Upper lobe of right lung (tissue), 1 donor: ENCODE measurements around the gene ITSN2. TPM values are rescaled to one million over a fixed set of nuclear protein-coding genes. Genes with fewer than 3 reads are reported as not detected.
"Not testable (repeated sequence)": the region's sequence is repeated elsewhere in the genome, so short reads cannot be mapped to it uniquely, and the experiment has no call there.

Experiments used
- ATAC-seq: fragments of 200-7000 bp; cut with Tn5 transposase; one replicate; pipeline ENCODE4 v1.9.1; 2020; ENCODE audit warnings: mild to moderate bottlenecking, moderate library complexity
- DNase-seq: peaks from one replicate; pipeline ENCODE4 v3.0.0-alpha.2; 2020
- H3K27ac ChIP-seq: fragments of 200-600 bp; one replicate; pipeline ENCODE4 v1.8.0; 2022
- H3K27me3 ChIP-seq: fragments of 200-600 bp; one replicate; pipeline ENCODE4 v1.8.0; 2022; ENCODE audit warnings: mild to moderate bottlenecking
- H3K36me3 ChIP-seq: fragments of 200-600 bp; one replicate; pipeline ENCODE4 v1.8.0; 2022
- H3K4me1 ChIP-seq: fragments of 200-600 bp; one replicate; pipeline ENCODE4 v1.8.0; 2022
- H3K4me3 ChIP-seq: fragments of 200-600 bp; one replicate; pipeline ENCODE4 v1.8.0; 2022; ENCODE audit warnings: mild to moderate bottlenecking
- H3K9me3 ChIP-seq: fragments of 200-600 bp; one replicate; pipeline ENCODE4 v1.8.0; 2022
- intact Hi-C: fragments of 100-400 bp; cut with DNase I; formaldehyde crosslinking; loops from one replicate; pipeline ENCODE4 v1.11.0; 2022
- total RNA-seq: library from RNA; stranded (reverse); fragmentation: NEBNext Ultra II Directional; extraction: Animal tissue kit (Norgen Biotek cat#: 25700); gene quantifications from one replicate; pipeline ENCODE4 v1.2.1, GENCODE V29; 2021
- TF ChIP-seq, protein P1 (sequence below): fragments of 200-600 bp; IDR thresholded peaks from one replicate; pipeline ENCODE4 v1.8.0; 2022; ENCODE audit warnings: antibody characterized with exemption
- donor health status: DM: no; HTN: yes; CAD: no; lungs with severe emphysema.

The ITSN2 gene
- total RNA-seq, 1 donor from 2014 or later, result 104 TPM

DNA sequence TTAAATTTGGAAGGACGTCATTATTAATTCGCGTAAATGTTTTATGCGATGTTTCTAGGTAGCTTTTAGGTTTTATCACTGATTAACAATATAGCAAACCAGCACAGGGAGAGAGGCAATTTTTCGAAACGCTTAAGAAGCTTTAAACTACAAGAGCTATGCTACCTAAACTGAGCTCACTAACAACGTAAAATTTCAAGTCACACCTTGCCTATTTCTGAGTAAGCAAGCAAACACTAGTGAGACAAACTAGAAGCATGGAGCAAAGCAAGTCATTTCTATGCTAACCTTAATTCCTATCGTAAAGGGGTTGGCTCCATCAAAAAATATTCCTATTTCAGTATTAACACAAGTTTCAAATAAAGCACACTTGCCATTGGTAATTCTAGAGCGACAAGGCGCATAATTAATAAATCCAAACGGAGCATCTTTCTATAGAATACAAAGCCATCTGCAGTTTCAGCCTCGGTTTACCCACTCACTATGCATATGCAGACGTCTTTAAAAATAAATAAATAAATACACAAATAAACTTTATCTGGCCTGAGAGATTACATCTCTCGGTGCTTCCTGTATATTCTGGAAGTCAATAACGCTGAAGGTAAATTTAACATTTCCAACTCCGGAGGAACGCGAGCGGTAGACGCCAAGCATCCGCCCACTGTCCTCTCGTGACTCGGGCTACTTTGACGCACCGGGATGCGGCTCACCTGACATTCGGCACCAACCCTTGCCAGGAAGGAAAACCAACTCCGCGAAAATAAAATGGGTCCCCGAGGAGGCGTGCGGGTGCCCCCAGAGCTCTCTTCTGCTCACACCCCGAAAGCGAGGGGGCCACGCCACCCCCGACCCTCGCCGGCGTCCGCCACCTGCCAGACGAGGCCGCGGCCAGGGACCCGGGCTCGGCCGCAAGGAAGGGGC is 947 bp downstream of the ITSN2 start:
- H3K9me3 ChIP-seq, result no peaks in the 10 kb centered on the region
- intact Hi-C loops, result no loop called here
- peak; percentile 24 for ATAC-seq
- H3K36me3 ChIP-seq, result no peaks in the 10 kb centered on the region
- TF ChIP-seq, protein P1, sequence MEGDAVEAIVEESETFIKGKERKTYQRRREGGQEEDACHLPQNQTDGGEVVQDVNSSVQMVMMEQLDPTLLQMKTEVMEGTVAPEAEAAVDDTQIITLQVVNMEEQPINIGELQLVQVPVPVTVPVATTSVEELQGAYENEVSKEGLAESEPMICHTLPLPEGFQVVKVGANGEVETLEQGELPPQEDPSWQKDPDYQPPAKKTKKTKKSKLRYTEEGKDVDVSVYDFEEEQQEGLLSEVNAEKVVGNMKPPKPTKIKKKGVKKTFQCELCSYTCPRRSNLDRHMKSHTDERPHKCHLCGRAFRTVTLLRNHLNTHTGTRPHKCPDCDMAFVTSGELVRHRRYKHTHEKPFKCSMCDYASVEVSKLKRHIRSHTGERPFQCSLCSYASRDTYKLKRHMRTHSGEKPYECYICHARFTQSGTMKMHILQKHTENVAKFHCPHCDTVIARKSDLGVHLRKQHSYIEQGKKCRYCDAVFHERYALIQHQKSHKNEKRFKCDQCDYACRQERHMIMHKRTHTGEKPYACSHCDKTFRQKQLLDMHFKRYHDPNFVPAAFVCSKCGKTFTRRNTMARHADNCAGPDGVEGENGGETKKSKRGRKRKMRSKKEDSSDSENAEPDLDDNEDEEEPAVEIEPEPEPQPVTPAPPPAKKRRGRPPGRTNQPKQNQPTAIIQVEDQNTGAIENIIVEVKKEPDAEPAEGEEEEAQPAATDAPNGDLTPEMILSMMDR, result no peak
- H3K27ac ChIP-seq, result peak overlapping the region; percentile 97
- peak; percentile 80 for DNase-seq
- peaks cover 29% of the 10 kb centered on the region for H3K4me1 ChIP-seq
- peak overlapping the region; percentile 95 for H3K4me3 ChIP-seq
- H3K27me3 ChIP-seq, result no peaks in the 10 kb centered on the region

DNA sequence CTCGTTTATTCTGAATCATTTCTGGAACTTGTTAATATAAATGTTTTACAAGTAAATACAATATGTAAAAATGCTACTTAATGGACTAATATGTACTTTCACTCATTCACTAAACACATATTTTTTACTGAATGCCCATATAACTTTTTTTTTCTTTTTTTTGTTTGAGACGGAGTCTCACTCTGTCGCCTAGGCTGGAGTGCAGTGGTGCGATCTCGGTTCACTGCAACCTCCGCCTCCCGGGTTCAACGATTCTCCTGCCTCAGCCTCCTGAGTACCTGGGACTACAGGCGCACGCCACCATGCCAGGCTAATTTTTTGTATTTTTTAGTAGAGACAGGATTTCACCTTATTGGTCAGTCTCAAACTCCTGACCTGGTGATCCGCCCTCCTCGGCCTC is 2.6 kb downstream of the ITSN2 start:
- H3K4me3 ChIP-seq, ATAC-seq, intact Hi-C loops: not testable (repeated sequence)

DNA sequence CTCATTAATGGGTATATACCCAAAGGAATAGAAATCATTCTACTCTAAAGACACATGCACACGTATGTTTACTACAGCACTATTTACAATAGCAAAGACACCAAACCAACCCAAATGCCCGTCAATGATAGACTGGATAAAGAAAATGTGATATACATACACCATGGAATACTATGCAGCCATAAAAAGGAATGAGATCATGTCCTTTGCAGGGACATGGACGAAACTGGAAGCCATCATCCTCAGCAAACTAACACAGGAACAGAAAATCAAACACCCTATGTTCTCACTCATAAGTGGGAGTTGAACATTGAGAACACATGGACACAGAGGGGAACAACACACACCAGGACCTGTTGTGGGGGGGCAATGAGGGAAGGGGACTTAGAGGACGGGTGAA is 3.2 kb downstream of the ITSN2 start:
- intact Hi-C loops, H3K36me3 ChIP-seq, H3K27ac ChIP-seq, H3K9me3 ChIP-seq, H3K4me3 ChIP-seq, DNase-seq, ATAC-seq, H3K27me3 ChIP-seq: not testable (repeated sequence)
- H3K4me1 ChIP-seq, result peaks cover 36% of the 10 kb centered on the region

More for the DNA sequence above, 2.6 kb downstream of the ITSN2 start:
- H3K9me3 ChIP-seq, DNase-seq, H3K36me3 ChIP-seq, H3K27ac ChIP-seq, H3K27me3 ChIP-seq: not testable (repeated sequence)
- H3K4me1 ChIP-seq, result peaks cover 33% of the 10 kb centered on the region

DNA sequence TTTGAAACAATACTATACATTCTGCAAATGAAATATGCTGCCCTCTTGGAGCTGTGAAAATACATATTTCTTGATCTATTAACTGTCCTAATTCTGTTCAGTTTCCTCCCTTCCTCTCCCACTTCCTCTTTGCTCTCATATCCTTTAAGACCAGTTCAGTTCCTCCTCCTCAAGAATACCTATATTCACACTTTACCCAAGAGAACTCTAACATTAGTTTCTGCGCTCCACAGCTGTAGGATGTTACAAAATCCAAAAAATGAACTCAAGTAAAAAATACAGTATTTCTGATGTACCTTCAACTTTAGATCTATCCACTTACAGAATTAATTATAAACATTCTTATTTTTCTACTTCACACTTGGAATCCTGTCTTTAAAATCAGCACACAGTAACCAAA is 5.4 kb downstream of the ITSN2 start:
- Histone ChIP-seq H3K27ac (no peak overlapping the region), H3K9me3 (no peaks in the 10 kb centered on the region), H3K4me1 (peaks cover 46% of the 10 kb centered on the region), H3K27me3 (no peaks in the 10 kb centered on the region), H3K4me3 (no peak overlapping the region), H3K36me3 (no peaks in the 10 kb centered on the region)
- ATAC-seq (peak; percentile 53), DNase-seq (no peak)
- TF ChIP-seq, protein P1, result no peak
- intact Hi-C loops, result no loop called here

DNA sequence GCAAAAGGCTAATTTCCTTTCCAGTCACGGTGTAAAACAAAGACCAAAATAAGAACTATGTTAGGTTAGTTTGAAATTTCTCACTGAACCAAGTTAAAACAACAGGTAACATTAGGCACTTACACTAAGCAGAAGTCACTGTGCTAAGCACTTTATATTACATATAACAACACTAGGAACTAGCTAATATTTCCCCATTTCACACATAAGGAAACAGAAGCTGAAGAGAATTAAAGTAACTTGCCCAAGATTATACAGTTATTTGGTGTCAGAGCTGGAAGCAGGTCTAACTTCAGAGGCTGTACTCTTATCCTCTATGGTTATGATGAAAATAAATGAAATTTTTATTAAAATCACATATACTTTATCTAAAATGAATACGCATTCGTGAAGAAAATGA is 5.9 kb downstream of the ITSN2 start:
- Histone ChIP-seq H3K27me3 (no peaks in the 10 kb centered on the region), H3K9me3 (no peaks in the 10 kb centered on the region), H3K27ac (no peak overlapping the region), H3K36me3 (no peaks in the 10 kb centered on the region), H3K4me1 (peaks cover 51% of the 10 kb centered on the region), H3K4me3 (no peak overlapping the region)
- TF ChIP-seq, protein P1, result no peak
- DNase-seq, result no peak
- ATAC-seq, result peak; percentile 50
- intact Hi-C loops, result no loop called here

DNA sequence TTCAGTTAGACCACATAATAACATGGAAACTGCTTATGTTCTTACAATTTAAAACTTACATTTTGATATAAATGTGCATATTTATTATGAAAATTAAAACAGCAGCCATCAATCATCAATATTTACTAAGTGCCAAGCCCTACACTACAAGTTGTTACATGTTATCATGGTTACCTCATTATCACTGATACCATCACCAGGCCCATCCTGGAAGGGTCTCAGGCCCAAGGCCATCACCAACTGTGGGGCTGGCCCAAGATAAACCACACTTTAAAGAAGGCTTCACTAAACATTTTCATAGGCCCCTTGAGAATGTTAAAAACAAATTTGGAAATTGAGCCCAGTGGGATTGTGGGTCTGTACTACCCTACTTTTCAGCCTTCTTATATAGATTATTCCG is 6.4 kb downstream of the ITSN2 start:
- intact Hi-C loops, result no loop called here
- TF ChIP-seq, protein P1, result no peak
- H3K27ac ChIP-seq, result no peak overlapping the region
- H3K4me3 ChIP-seq, result no peak overlapping the region
- ATAC-seq, result no peak
- H3K9me3 ChIP-seq, result no peaks in the 10 kb centered on the region
- no peaks in the 10 kb centered on the region for H3K36me3 ChIP-seq
- peaks cover 52% of the 10 kb centered on the region for H3K4me1 ChIP-seq
- DNase-seq, result no peak
- no peaks in the 10 kb centered on the region for H3K27me3 ChIP-seq
